Activated T-helper 1 cell treated with anti-CD3 and anti-CD28 coated beads, Interleukin-2, amount 50 U/mL, for 16 hours (primary cell): ENCODE results near the gene SPTSSA.
"Not testable (repeated sequence)": the region's sequence is repeated elsewhere in the genome, so short reads cannot be mapped to it uniquely, and the experiment has no call there.

Experiments used
- DNase-seq, 2 donors: peaks; one replicate each; pipeline ENCODE4 v3.0.0-alpha.2; 2020; ENCODE audit warnings: low read depth in 1 of 2, low spot score in 1 of 2

SPTSSA gene

GRCh38 chr14:34462132-34462893 lies at the start of gene SPTSSA:
SPTSSA (minus strand) TSS chr14:34462240; CDS start chr14:34462207, 33 bp downstream.
- DNase-seq: peak; percentile 68 to 86

GRCh38 chr14:34507884-34508283 lies 45.8 kb upstream of the SPTSSA start:
- no peak for DNase-seq

GRCh38 chr14:34507459-34507858 lies 45.4 kb upstream of the SPTSSA start:
- no peak for DNase-seq

- not testable (repeated sequence) for DNase-seq
Observed at GRCh38 chr14:34505124-34505491, 43.1 kb upstream of the SPTSSA start.

GRCh38 chr14:34504027-34504426 lies 42.0 kb upstream of the SPTSSA start:
- DNase-seq: not testable (repeated sequence)

- DNase-seq: no peak
Observed at GRCh38 chr14:34502545-34503225, 40.6 kb upstream of the SPTSSA start.

GRCh38 chr14:34502001-34502400 lies 40.0 kb upstream of the SPTSSA start:
- DNase-seq: no peak

- DNase-seq: no peak
Observed at GRCh38 chr14:34501004-34501580, 39.1 kb upstream of the SPTSSA start.

- DNase-seq: no peak
Observed at GRCh38 chr14:34498684-34499412, 36.8 kb upstream of the SPTSSA start.

GRCh38 chr14:34496679-34497513 lies 34.9 kb upstream of the SPTSSA start:
- no peak for DNase-seq

- no peak for DNase-seq
Observed at GRCh38 chr14:34496007-34496678, 34.1 kb upstream of the SPTSSA start.

- DNase-seq: no peak
Observed at GRCh38 chr14:34489324-34489723, 27.3 kb upstream of the SPTSSA start.

- no peak for DNase-seq
Observed at GRCh38 chr14:34488528-34488927, 26.5 kb upstream of the SPTSSA start.

- DNase-seq: no peak
Observed at GRCh38 chr14:34484726-34485125, 22.7 kb upstream of the SPTSSA start.

- no peak for DNase-seq
Observed at GRCh38 chr14:34482463-34482862, 20.4 kb upstream of the SPTSSA start.

- no peak for DNase-seq
Observed at GRCh38 chr14:34479694-34480093, 17.7 kb upstream of the SPTSSA start.

GRCh38 chr14:34478261-34478660 lies 16.2 kb upstream of the SPTSSA start:
- no peak for DNase-seq

- not testable (repeated sequence) for DNase-seq
Observed at GRCh38 chr14:34476036-34476435, 14.0 kb upstream of the SPTSSA start.

- DNase-seq: no peak
Observed at GRCh38 chr14:34475163-34475562, 13.1 kb upstream of the SPTSSA start.

- no peak for DNase-seq
Observed at GRCh38 chr14:34474187-34474679, 12.2 kb upstream of the SPTSSA start.
